GM19397 (cell line): ENCODE results near the gene GLA.

ENCODE experiments used
- ATAC-seq: cut with Tn5 transposase; IDR thresholded peaks from one replicate; pipeline ENCODE4 v1.9.1; 2021; ENCODE audit warnings: mild to moderate bottlenecking, moderate library complexity; ENCODE audit not compliant: unreplicated experiment

Gene GLA

DNA sequence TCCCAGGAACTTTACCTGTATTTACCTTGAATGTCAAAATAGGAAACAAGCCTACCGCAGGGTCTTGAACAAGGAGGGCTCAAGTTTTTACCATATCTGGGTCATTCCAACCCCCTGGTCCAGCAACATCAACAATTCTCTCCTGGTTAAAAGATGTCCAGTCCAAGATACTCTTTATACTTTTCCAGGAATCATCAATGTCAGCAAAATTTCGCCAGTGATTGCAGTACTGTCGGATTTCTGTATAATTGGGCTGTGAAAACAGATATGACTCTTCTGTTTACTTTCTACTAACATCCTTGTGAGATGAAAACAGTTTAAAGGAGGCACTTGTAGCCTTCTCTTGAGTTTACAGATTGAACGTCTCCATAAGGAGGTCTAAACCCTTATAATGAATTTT, 9.0 kb downstream of the GLA start:
- no peak for ATAC-seq

DNA sequence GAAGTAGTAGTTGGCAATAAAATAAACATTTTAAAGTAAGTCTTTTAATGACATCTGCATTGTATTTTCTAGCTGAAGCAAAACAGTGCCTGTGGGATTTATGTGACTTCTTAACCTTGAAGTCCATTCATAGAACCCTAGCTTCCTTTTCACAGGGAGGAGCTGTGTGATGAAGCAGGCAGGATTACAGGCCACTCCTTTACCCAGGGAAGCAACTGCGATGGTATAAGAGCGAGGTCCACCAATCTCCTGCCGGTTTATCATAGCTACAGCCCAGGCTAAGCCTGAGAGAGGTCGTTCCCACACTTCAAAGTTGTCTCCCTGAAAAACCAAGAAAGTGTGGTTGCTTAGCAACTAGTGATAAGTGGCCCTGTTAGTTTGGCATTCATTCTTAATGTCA, 9.9 kb downstream of the GLA start:
- no peak for ATAC-seq

DNA sequence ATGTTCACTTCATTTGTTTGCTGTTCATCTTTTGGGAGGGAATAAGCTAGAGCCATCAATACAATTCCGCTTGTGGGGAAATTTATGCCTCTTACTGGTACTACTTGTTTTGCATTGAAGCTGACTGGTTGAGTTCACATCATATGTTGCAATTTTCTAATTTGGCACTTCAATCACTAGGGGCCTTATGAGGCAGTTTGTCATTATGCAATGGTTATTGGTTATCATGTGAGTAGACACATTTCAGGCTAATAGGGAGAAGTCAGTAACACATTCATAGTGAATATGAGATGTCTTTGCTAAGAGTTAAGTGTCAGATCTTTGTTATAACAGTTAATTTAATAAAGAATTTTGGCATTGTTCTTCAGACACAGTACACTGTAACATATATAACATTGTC, 11.9 kb downstream of the GLA start:
- ATAC-seq: no peak

DNA sequence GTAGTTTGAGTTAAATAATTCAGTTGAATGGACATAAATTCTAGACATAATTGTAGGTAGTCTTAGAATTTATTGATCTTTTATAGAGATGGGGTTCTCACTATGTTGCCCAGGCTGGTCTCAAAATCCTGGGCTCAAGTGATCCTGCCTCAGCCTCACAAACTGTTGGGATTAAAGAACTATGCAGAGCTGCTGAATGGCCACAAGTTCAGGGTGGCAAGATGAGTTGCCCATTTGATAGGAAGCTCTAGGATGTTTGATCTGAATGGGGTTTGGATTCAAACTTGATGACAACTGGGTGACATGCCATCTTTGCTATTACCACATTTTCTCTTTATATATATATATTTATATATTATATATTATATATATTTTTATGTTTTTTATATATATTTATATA, 13.4 kb downstream of the GLA start:
- ATAC-seq: no peak

DNA sequence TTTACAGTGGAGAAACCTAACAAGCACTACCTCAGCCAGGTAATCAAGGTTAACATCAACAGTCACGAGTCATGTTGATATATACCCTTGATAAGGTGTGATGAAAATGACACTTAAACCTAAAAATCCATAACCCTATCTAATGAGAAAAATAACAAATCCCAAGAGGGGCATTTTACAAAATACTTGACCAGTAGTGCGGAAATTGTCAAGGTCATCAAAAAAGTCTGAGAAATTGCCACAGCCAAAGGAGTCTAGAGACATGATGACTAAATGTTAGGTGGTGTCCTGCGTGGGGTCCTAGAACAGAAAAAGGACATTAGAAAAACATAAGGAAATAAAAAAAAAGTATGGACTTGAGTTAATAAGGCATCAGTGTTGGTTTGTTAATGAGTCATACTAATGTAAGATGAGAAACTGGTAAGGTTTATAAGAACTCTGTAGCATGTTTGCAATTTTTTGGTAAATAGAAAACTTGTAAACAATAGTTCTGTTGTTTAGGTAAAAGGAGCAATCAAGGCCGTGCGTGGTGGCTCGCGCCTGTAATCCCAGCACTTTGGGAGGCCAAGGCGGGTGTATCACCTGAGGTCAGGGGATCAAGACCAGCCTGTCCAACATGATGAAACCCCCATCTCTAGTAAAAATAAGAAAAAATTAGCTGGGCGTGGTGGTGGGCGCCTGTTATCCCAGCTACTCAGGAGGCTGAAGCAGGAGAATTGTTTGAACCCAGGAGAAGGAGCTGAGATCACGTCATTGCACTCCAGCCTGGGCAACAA, 14.0 kb downstream of the GLA start:
- no peak for ATAC-seq

DNA sequence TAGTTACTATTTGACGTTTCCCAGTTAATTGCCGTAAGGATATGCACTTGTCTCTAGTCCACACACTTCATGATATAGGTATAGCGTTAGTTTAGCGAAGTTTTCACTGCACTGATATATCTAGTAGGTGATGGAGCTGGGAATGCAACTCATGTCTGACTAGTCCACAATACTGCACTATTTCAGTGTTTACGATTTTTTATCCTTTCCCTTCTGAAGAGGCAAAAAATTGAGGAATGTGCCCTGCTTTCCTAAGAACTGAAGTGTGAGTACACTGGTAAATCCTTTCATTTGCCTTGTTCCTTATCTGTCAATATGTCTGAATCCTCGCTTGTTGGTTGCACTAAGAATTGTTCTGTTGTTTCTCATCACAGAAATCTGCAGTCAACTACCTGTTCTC, 15.9 kb downstream of the GLA start:
- ATAC-seq: no peak

DNA sequence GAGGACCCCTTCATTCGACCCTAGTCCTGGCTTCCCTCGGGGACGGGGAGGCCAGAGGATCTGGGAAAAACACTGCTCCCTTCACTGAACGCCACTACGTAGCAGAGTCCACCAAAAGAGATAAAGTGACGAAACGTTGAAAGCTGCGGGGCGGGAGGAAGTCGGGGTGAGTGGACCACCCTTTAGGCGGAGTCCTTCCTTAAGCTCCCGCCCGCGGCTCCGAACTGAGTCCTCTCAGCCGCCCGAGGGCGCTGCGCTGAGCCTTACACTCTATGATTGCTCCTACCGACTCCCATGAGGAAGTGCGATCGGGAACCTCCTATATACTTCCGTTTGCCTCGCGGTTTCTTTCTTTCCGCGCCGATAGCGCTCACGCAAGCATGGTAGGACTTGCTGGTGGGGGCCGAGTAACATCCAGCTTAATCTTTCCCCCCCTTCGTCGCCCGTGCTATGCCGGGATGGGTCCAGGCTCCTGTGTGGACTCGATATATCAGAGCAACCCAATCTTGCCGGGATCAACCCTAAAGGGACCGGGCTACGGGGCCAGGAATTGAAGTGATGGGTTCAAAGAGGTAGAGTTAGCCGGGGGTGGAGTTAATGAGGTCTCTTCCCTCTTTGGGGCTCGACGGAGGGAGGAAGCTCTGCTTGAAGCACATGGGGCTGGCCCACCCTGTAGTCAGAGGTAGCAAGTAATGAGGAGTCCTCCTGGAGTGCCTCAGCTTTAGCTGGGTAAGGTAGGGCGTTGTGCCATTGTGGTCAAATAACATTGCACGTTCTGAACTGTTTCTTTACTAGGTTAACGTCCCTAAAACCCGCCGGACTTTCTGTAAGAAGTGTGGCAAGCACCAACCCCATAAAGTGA, 16.8 kb downstream of the GLA start, which contains the start of gene RPL36A:
Gene RPL36A (plus strand): TSS at position 348 of the 862 bp plus-strand sequence. CDS start 33 bp downstream, at position 381.
- ATAC-seq: peak; percentile 85

DNA sequence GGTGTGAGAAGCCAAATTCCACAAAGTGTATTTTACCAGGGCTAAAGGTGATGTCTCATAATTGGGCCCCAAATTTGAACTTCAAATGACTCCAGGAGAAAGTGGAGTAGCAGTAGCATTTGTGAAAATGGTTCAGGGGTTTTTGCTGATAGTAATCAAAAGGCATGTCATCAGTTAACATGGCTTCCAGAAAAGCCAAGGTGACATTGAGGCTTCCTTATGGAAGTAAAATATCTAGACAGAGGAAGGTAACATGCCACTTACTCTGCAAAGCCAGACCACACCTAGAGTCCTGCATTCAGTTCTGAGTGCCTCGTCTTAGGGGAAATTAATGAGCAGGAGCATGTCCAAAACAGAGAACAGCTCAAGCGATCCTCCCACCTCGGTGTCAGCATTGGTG, 19.1 kb downstream of the GLA start:
- ATAC-seq: no peak

DNA sequence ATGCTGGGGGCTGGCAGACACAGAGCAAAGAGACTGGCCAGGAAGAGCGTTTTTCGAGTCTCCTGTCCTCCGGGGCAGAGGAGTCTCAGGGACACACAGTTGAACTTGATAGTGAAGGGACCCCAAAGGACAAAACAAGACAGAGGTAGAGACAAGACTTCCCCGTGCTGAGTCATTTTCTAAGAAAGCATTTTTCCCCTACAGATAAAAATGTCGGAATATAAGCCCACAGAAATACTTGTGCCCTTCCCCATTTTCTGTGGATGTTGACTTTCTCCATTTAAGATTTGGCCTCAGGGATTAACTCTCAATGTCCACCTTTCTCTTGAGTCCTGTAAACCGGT, 21.2 kb downstream of the GLA start:
- no peak for ATAC-seq

DNA sequence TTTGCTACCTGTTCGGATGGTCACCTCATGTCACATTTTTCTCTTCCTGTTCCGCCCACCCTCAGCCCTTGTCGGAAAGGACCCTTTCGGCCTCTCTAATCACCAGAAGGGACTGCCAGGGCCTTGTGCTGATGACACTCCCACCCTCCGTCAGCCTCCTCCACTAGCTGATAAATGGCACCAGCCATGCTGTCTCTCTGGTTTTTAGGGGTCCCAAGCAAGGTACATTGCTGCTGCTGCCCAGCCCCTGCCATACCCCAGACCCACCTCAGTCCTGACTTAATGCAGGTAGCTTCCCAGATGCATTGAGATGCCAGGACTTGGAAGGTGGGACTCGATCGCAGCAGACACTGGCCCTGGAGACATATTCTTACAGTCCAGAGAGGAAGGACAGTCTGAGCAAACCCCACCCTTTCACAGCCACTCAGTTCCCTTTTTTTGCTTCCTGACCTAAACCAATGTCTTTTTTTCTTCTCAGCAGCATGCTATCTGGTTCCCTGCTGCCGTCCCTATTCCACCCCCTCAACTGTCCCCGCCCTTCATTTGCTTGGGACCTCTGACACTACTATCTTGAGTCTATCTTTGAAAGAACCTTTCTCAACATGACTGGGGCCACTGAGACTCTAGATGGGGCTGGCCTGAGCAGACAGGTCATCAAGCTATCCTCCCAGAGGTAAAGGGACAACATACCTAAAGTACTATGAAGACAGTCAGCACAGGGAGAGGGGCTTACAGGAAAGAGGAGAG, 21.8 kb downstream of the GLA start, which contains the start of gene BTK:
Gene BTK (minus strand): TSS at position 397 of the 747 bp plus-strand sequence. CDS start 10,907 bp downstream, outside the sequence.
- peak; percentile 53 for ATAC-seq

DNA sequence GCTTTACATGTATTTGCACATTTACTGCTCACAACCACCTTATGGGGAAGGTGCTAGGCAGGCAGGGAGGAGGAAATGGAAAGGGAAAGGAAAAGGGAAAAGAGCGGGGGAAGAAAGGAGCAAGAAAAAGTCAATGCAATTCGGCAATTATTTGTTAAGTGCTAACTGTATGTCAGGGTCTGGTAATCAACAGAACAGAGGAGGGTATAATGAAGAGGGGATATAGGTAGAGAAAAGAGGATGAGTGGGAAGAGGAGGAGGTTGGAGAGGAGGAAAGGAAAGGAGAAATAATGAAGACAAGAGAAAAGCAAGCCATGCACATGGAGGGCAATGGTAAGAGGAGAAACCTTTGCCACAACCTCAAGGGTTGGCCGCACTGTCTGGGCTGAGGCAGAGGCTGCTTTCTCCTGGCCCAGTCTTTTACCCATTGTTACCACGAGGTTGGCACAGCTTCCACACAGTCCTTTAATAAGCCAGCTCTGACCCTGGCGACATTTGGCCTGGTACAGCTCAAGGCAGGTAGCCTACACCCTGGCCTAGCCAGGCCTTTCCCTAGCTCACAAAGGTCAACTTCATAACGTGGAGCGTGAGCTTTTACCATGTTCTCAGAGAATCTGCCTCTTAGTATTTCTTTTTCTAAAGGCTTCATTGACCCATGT, 22.6 kb downstream of the GLA start:
- ATAC-seq: no peak

DNA sequence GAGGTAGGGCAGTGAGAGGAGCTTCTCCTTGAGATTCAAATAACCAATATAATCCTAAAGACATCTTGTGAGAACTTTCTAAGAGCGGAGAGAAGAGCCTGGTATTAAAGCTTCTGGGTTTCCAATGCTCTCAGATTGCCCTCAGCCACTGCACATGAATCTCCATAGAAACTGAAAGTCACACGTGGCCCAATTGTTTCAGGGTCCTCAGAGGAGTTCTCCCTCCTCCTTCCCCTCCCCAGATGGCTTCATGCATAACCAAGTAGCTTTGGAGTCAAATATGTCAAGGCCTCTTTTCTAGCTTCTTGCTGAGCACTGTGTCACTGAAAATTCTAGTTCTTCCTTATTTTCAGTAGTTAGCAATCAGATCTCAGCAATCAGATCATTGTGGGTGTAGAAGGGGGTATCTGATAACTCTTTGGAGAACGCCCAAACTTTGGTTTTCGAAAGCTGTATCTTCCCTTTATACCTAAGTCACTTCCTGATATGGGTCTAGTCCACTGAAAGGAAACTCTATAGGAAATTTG, 24.0 kb downstream of the GLA start:
- ATAC-seq: peak; percentile 68

DNA sequence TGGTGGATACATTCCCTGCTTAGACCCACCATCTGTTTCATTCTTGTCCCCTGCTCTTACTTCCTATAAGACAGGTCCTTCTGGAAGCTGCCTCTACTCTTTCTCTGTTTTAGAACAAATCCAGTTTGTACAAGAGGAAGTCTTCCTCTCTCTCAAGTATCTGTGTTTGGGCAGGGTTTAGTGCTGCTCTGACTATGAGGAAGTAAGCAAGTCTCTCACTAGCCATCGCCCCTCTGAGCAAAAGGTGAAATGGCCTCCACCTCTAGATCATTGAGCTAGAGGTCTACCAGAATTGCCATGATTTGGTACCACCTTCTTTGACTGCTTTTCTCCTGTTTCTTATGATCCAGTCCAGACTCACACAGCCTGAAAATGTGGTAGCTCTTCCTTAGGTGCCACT, 30.2 kb downstream of the GLA start:
- no peak for ATAC-seq

DNA sequence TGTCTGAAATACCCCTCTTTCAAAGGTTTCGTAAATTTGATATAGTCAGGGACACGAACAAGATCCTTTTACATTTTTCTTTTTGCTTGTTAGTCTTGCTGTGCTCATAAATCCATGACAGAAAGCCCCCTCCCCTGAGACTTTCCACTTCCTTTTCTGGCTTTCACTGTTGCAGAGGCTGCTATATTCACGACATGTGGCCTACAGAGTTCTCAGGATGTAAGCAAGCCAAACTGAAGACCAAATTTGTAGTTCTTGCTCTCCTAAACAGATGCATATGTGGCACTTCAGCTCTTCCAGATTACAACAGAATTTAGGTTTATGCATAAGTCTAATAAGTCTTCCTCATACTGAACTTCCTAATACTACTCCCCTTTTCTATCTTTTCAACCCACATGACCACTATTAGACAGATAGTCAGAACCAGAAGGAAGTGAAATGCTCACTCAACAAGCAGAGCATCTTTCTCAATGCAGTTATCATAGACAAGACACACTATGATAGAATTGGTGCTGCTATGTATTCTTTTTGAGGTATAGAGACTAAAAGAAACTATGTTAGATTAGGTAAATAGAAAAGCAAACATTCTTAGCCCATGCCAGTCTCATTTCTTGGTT, 36.7 kb downstream of the GLA start:
- ATAC-seq: peak; percentile 65

DNA sequence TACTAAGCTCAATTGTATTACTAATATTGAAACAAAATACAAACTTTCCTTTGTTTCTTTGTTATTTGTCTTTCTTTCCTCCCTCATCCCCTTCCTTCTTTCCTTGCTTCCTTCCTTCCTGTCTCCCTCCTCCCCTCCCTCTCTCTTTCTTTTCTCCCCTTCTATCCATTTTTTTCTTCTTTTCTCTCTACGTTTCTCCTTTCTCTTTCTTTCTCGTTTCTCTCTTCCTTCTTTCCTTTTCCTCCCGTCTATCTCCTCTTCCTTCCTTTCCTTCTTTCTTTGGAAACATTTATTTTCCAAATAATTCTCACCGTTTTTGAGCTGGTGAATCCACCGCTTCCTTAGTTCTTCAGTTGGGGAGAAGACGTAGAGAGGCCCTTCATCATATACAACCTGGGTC, 38.0 kb downstream of the GLA start:
- no peak for ATAC-seq

DNA sequence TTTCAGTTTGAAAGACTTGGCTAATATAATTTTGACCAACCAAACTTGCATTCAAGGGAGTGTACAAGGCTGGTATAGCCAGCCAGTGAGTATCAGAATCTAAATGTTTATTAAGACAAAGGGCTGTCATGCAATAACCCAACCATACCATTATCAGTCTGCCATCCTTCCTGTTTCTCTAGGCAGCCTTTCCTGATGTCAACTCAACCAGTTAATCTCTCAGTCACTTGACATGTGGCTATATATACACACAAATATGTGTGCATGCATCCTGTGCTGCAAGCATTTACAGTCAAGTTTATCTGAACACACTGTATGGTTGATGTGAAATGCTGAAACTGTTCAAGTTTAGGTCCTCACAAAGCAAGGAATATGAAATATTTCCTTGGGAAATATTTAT, 38.9 kb downstream of the GLA start:
- ATAC-seq: no peak

DNA sequence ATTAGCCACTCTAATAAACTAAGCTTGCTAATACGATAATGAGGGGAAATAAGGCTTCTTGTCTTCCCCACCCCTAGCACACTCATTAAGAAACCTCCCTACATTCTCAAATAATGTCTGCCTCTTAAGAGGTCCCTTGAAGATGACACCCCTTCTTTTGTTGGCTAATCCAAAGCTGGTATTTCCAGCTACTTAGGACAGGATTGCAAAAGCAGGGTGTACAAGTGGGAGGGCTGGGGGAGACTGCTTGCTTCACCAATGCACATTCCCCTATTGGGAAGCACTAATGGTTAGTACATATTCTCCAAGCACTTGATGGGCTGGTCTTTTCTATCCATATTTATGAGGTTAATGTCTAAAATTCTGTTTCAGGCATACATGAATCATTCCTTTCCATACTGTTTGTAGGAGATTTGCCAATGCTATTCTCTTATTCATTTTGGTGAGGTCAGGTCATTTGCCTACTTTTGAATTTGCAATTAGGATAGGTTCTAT, 42.4 kb downstream of the GLA start:
- no peak for ATAC-seq

DNA sequence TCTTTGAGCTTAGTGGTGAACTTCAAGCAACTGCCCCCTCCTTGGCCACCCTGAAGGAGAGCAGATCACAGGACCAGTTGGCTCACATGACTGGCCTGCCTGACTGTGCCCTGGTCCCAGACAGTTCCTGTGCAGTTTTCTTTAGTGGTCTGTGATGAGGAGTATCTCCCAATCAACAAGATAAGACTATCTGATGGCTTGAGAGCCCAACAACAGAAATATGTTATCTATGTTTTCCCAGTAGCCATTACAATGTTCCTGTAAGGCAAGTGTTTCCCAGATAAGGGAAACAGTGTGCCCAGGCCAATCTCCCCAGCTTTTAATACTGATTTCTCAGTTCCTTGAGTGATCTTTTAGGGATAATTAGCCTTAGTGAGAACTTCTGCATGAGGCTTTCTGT, 45.0 kb downstream of the GLA start:
- ATAC-seq: no peak

DNA sequence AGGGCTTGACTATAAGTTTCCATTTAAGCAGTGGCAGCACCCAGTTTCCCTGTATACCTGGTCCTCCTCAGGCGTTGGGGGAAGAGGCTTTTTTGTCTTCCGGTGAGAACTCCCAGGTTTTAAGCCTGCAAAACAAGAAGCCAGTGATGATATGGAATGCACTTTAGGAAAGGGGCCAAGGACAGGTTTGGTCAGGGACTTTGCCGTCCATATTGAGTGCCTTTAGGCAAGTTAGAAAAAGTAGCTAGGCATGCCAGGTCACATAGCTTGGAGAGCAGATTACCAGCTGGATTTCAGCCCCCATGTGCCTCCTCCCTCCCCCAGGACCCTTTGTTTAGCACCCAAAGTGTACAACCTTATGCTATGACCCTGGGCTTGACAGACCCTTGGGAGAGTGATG, 45.6 kb downstream of the GLA start:
- no peak for ATAC-seq

DNA sequence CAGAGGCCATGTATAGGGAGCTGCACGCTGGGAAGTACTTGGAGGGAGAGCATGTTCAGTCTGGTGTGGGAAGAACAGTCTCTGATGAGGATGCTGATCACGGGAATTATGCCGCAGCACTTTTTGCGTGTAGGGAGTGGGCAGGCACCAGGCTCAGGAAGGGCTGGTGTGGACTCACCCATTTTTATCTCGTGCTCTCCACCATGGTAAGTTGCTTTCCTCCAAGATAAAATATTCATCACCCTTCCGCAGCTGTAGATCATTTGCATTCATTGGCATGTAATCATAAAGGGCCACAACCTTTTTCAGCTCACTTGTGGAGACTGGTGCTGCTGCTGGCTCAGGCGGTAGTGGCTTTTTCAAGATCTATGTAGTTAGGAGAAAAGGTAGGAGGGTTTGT, 47.3 kb downstream of the GLA start:
- no peak for ATAC-seq
